GM23338 (cell line): Measurements from ENCODE around the gene DUSP1. TPM values are rescaled to one million over a fixed set of nuclear protein-coding genes. Genes with fewer than 3 reads are reported as not detected.

Experiments used
- ATAC-seq: fragments of 200-7000 bp; cut with Tn5 transposase; 3 replicates; pipeline ENCODE4 v1.9.1; 2020
- DNase-seq: peaks from one replicate; pipeline ENCODE4 v3.0.0-alpha.2; 2015; ENCODE audit warnings: low spot score
- H2AFZ ChIP-seq: fragments of 200-600 bp; sonication (generic); 2 replicates; pipeline ENCODE4 v1.8.0; 2016; ENCODE audit warnings: antibody characterized with exemption, mild to moderate bottlenecking, moderate library complexity
- H3F3A ChIP-seq: fragments of 200-600 bp; sonication (generic); replicated peaks from 2 replicates; pipeline ENCODE4 v1.8.0; 2017; ENCODE audit warnings: antibody characterized with exemption, mixed run types, low read depth
- H3K27ac ChIP-seq: fragments of 200-600 bp; sonication (generic); 2 replicates; pipeline ENCODE4 v1.6.1; 2016; ENCODE audit warnings: low read depth
- H3K27me3 ChIP-seq: fragments of 200-600 bp; sonication (generic); 2 replicates; pipeline ENCODE4 v1.8.0; 2016; ENCODE audit warnings: mild to moderate bottlenecking, mixed run types, moderate library complexity; ENCODE audit not compliant: insufficient read depth
- H3K36me3 ChIP-seq: fragments of 200-600 bp; sonication (generic); 2 replicates; pipeline ENCODE4 v1.8.0; 2016; ENCODE audit warnings: mild to moderate bottlenecking; ENCODE audit not compliant: insufficient read depth
- H3K4me1 ChIP-seq: fragments of 200-600 bp; sonication (generic); 2 replicates; pipeline ENCODE4 v1.8.0; 2016; ENCODE audit warnings: mild to moderate bottlenecking, moderate library complexity; ENCODE audit not compliant: insufficient read depth
- H3K4me2 ChIP-seq: fragments of 200-600 bp; sonication (generic); 2 replicates; pipeline ENCODE4 v1.7.1; 2017; ENCODE audit warnings: mixed run types
- H3K4me3 ChIP-seq: fragments of 200-600 bp; sonication (generic); 2 replicates; pipeline ENCODE4 v1.6.1; 2016; ENCODE audit warnings: mixed run types
- H3K79me2 ChIP-seq: fragments of 200-600 bp; sonication (generic); replicated peaks from 2 replicates; pipeline ENCODE4 v1.8.0; 2017; ENCODE audit warnings: mild to moderate bottlenecking; ENCODE audit not compliant: insufficient read depth
- H3K9me2 ChIP-seq: fragments of 200-600 bp; sonication (generic); 2 replicates; pipeline ENCODE4 v1.8.0; 2017; ENCODE audit not compliant: insufficient read depth
- H4K20me1 ChIP-seq: fragments of 200-600 bp; sonication (generic); replicated peaks from 2 replicates; pipeline ENCODE4 v1.8.0; 2017; ENCODE audit warnings: mild to moderate bottlenecking; ENCODE audit not compliant: insufficient read depth
- H3K27ac Mint-ChIP-seq: 2 replicates; pipeline ENCODE4 v1.8.0; 2020; ENCODE audit warnings: inconsistent platforms, mild to moderate bottlenecking, moderate library complexity, mixed read lengths
- H3K27me3 Mint-ChIP-seq: 3 replicates; pipeline ENCODE4 v1.8.0; 2022; ENCODE audit warnings: low read depth, mild to moderate bottlenecking, moderate library complexity, mixed read lengths, inconsistent platforms; ENCODE audit not compliant: insufficient read depth, poor library complexity
- H3K36me3 Mint-ChIP-seq: 3 replicates; pipeline ENCODE4 v1.8.0; 2021; ENCODE audit warnings: low read depth, mild to moderate bottlenecking, inconsistent platforms, moderate library complexity, mixed read lengths
- H3K4me1 Mint-ChIP-seq: 3 replicates; pipeline ENCODE4 v1.8.0; 2020; ENCODE audit warnings: mild to moderate bottlenecking, inconsistent platforms, mixed read lengths
- H3K4me3 Mint-ChIP-seq: 3 replicates; pipeline ENCODE4 v1.8.0; 2021; ENCODE audit warnings: moderate library complexity, mild to moderate bottlenecking, inconsistent platforms, mixed read lengths
- H3K9me3 Mint-ChIP-seq: 3 replicates; pipeline ENCODE4 v1.8.0; 2020; ENCODE audit warnings: moderate library complexity, mild to moderate bottlenecking, inconsistent platforms, mixed read lengths
- CREB1 ChIP-seq: fragments of 250-450 bp; sonication (Bioruptor Pico); IDR thresholded peaks from 2 replicates; pipeline ENCODE4 v1.5.0; 2020; ENCODE audit warnings: low read depth, mild to moderate bottlenecking, moderate library complexity
- EZH2 ChIP-seq: fragments of 200-600 bp; sonication (generic); IDR thresholded peaks from one replicate; pipeline ENCODE4 v1.8.0; 2017; ENCODE audit warnings: antibody characterized with exemption, mild to moderate bottlenecking, low read depth; ENCODE audit not compliant: unreplicated experiment
- EZH2phosphoT487 ChIP-seq: fragments of 200-600 bp; sonication (generic); IDR thresholded peaks from one replicate; pipeline ENCODE4 v1.8.1; 2018; ENCODE audit warnings: antibody characterized with exemption; ENCODE audit not compliant: unreplicated experiment
- JUNB ChIP-seq: IDR thresholded peaks from one replicate; pipeline ENCODE4 v1.6.1; 2016; ENCODE audit warnings: antibody characterized with exemption; ENCODE audit not compliant: unreplicated experiment
- NANOG ChIP-seq: IDR thresholded peaks from 2 replicates; pipeline ENCODE4 v1.6.1; 2016; ENCODE audit warnings: antibody characterized with exemption, borderline replicate concordance
- POLR2AphosphoS5 ChIP-seq: IDR thresholded peaks from 2 replicates; pipeline ENCODE4 v1.6.1; 2016; ENCODE audit warnings: antibody characterized with exemption, low read depth
- STAT1 ChIP-seq: IDR thresholded peaks from one replicate; pipeline ENCODE4 v1.6.1; 2016; ENCODE audit warnings: antibody characterized with exemption; ENCODE audit not compliant: unreplicated experiment
- ZNF114 ChIP-seq: fragments of 250-450 bp; sonication (Bioruptor Pico); IDR thresholded peaks from 2 replicates; pipeline ENCODE4 v1.5.0; 2020; ENCODE audit warnings: mild to moderate bottlenecking, moderate library complexity
- ZNF331 ChIP-seq: fragments of 250-450 bp; sonication (Bioruptor Pico); IDR thresholded peaks from 2 replicates; pipeline ENCODE4 v1.5.0; 2020; ENCODE audit warnings: low read depth, mild to moderate bottlenecking, moderate library complexity
- polyA plus RNA-seq: library from polyadenylated mRNA; unstranded; fragments of >200 nt; fragmentation: Nextera tagmentation; extraction: Ambion mirVana; gene quantifications from 2 replicates; pipeline ENCODE4 v1.2.1, GENCODE V29; 2016
- total RNA-seq: library from RNA; depleted of rRNA; stranded (reverse); fragments of >200 nt; shearing (Covaris generic); gene quantifications from 2 replicates; pipeline ENCODE4 v1.2.3, GENCODE V29; 2014
- TF ChIP-seq, protein P1 (sequence below), 2 experiments: fragments of 200-600 bp in 1 of 2; sonication (generic) in 1 of 2; conservative IDR thresholded peaks; 2 replicates each; pipeline versions ENCODE4 v1.5.1 to v1.6.1; 2016 to 2017; ENCODE audit warnings: antibody characterized with exemption in 2 of 2, low read depth in 2 of 2, mild to moderate bottlenecking in 2 of 2, moderate library complexity in 1 of 2
- TF ChIP-seq, protein P2 (sequence below): fragments of 250-450 bp; sonication (Bioruptor Pico); IDR thresholded peaks from 2 replicates; pipeline ENCODE4 v1.5.0; 2020; ENCODE audit warnings: mild to moderate bottlenecking, moderate library complexity
- TF ChIP-seq, protein P3 (sequence below): IDR thresholded peaks from one replicate; pipeline ENCODE4 v1.6.1; 2018; ENCODE audit warnings: antibody characterized with exemption; ENCODE audit not compliant: unreplicated experiment
- TF ChIP-seq, protein P4 (sequence below): IDR thresholded peaks from 2 replicates; pipeline ENCODE4 v1.6.1; 2016; ENCODE audit warnings: antibody characterized with exemption

Gene DUSP1
- total and polyA plus RNA-seq, 2 experiments from 2014 or later, result 9.7 to 17.2 TPM

DNA sequence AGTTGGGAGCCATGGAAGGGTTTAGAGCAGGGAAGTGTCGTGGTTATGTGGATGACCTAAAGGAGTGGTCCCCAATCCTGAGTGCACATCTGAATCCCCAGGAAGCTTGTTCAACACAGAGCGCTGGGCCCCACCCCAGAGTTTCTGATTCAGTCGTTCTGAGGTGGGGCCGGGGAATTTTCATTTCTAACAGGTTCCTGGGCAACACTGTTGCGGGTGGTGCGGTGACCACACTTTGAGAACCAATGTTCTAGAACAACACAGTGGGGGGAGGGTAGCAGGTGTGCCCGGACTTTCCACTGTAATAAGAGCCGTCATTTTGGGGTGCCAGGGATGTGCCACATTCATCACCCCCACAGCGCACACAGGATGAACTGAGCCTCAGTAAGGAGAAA is 39.3 kb downstream of the DUSP1 start (continued):
- TF ChIP-seq CREB1 (CRISPR knock-in tag), result no peak

DNA sequence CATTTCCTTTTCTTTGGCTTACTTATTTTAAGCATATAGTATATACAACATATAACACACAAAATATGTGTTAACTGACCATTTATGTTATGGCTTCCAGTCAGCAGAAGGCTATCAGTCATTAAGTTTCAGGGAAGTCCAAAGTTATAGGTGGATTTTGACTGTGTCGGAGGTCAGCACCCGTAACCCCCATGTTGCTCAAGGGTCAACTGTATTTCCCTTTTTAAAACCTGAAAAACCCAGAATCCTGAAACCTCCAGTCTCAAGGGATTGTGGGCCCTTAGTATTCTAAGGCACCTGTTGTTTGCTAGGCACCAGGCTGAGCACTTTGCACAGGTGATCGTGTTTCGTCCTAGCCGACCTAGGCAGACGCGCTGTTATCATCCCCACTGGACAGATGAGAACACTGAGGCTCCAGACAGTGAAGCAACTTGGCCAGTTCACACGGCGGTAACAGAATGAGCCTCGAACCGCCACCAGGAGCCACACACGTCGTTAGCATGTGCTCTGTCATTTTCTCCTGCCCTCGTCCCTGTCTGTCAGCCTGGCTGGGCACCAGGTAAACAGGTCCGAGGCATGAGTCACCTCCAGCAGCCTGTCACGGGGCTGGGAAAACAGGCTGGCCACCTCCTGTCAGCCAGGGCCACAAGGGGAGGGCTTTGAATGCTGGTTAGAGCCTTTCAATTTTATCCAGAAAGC is 39.9 kb downstream of the DUSP1 start:
- Mint-ChIP-seq H3K4me1 (no peaks in the 10 kb centered on the region), H3K9me3 (no peaks in the 10 kb centered on the region), H3K27me3 (peaks cover 7% of the 10 kb centered on the region), H3K4me3 (no peak overlapping the region), H3K27ac (no peak overlapping the region), H3K36me3 (no peaks in the 10 kb centered on the region)
- Histone ChIP-seq H3F3A (no peaks in the 10 kb centered on the region), H3K27me3 (no peaks in the 10 kb centered on the region), H3K4me2 (no peak overlapping the region), H3K36me3 (no peaks in the 10 kb centered on the region), H3K4me1 (no peaks in the 10 kb centered on the region), H3K9me2 (no peaks in the 10 kb centered on the region), H3K4me3 (no peak overlapping the region), H4K20me1 (no peaks in the 10 kb centered on the region), H2AFZ (no peak overlapping the region), H3K79me2 (no peaks in the 10 kb centered on the region), H3K27ac (no peak overlapping the region)
- TF ChIP-seq POLR2AphosphoS5, result no peak
- TF ChIP-seq ZNF114, result no peak
- TF ChIP-seq, protein P1, sequence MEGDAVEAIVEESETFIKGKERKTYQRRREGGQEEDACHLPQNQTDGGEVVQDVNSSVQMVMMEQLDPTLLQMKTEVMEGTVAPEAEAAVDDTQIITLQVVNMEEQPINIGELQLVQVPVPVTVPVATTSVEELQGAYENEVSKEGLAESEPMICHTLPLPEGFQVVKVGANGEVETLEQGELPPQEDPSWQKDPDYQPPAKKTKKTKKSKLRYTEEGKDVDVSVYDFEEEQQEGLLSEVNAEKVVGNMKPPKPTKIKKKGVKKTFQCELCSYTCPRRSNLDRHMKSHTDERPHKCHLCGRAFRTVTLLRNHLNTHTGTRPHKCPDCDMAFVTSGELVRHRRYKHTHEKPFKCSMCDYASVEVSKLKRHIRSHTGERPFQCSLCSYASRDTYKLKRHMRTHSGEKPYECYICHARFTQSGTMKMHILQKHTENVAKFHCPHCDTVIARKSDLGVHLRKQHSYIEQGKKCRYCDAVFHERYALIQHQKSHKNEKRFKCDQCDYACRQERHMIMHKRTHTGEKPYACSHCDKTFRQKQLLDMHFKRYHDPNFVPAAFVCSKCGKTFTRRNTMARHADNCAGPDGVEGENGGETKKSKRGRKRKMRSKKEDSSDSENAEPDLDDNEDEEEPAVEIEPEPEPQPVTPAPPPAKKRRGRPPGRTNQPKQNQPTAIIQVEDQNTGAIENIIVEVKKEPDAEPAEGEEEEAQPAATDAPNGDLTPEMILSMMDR (conservative IDR thresholded peaks at IDR 0.05; ENCODE audit: low read depth in 2 of 2), result no peak
- TF ChIP-seq JUNB, result no peak
- TF ChIP-seq, protein P2, sequence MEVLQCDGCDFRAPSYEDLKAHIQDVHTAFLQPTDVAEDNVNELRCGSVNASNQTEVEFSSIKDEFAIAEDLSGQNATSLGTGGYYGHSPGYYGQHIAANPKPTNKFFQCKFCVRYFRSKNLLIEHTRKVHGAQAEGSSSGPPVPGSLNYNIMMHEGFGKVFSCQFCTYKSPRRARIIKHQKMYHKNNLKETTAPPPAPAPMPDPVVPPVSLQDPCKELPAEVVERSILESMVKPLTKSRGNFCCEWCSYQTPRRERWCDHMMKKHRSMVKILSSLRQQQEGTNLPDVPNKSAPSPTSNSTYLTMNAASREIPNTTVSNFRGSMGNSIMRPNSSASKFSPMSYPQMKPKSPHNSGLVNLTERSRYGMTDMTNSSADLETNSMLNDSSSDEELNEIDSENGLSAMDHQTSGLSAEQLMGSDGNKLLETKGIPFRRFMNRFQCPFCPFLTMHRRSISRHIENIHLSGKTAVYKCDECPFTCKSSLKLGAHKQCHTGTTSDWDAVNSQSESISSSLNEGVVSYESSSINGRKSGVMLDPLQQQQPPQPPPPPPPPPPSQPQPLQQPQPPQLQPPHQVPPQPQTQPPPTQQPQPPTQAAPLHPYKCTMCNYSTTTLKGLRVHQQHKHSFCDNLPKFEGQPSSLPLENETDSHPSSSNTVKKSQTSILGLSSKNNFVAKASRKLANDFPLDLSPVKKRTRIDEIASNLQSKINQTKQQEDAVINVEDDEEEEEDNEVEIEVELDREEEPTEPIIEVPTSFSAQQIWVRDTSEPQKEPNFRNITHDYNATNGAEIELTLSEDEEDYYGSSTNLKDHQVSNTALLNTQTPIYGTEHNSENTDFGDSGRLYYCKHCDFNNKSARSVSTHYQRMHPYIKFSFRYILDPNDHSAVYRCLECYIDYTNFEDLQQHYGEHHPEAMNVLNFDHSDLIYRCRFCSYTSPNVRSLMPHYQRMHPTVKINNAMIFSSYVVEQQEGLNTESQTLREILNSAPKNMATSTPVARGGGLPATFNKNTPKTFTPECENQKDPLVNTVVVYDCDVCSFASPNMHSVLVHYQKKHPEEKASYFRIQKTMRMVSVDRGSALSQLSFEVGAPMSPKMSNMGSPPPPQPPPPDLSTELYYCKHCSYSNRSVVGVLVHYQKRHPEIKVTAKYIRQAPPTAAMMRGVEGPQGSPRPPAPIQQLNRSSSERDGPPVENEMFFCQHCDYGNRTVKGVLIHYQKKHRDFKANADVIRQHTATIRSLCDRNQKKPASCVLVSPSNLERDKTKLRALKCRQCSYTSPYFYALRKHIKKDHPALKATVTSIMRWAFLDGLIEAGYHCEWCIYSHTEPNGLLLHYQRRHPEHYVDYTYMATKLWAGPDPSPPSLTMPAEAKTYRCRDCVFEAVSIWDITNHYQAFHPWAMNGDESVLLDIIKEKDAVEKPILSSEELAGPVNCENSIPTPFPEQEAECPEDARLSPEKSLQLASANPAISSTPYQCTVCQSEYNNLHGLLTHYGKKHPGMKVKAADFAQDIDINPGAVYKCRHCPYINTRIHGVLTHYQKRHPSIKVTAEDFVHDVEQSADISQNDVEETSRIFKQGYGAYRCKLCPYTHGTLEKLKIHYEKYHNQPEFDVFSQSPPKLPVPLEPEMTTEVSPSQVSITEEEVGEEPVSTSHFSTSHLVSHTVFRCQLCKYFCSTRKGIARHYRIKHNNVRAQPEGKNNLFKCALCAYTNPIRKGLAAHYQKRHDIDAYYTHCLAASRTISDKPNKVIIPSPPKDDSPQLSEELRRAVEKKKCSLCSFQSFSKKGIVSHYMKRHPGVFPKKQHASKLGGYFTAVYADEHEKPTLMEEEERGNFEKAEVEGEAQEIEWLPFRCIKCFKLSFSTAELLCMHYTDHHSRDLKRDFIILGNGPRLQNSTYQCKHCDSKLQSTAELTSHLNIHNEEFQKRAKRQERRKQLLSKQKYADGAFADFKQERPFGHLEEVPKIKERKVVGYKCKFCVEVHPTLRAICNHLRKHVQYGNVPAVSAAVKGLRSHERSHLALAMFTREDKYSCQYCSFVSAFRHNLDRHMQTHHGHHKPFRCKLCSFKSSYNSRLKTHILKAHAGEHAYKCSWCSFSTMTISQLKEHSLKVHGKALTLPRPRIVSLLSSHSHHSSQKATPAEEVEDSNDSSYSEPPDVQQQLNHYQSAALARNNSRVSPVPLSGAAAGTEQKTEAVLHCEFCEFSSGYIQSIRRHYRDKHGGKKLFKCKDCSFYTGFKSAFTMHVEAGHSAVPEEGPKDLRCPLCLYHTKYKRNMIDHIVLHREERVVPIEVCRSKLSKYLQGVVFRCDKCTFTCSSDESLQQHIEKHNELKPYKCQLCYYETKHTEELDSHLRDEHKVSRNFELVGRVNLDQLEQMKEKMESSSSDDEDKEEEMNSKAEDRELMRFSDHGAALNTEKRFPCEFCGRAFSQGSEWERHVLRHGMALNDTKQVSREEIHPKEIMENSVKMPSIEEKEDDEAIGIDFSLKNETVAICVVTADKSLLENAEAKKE (CRISPR knock-in tag), result no peak
- no peak for TF ChIP-seq ZNF331 (CRISPR knock-in tag)
- TF ChIP-seq, protein P3, sequence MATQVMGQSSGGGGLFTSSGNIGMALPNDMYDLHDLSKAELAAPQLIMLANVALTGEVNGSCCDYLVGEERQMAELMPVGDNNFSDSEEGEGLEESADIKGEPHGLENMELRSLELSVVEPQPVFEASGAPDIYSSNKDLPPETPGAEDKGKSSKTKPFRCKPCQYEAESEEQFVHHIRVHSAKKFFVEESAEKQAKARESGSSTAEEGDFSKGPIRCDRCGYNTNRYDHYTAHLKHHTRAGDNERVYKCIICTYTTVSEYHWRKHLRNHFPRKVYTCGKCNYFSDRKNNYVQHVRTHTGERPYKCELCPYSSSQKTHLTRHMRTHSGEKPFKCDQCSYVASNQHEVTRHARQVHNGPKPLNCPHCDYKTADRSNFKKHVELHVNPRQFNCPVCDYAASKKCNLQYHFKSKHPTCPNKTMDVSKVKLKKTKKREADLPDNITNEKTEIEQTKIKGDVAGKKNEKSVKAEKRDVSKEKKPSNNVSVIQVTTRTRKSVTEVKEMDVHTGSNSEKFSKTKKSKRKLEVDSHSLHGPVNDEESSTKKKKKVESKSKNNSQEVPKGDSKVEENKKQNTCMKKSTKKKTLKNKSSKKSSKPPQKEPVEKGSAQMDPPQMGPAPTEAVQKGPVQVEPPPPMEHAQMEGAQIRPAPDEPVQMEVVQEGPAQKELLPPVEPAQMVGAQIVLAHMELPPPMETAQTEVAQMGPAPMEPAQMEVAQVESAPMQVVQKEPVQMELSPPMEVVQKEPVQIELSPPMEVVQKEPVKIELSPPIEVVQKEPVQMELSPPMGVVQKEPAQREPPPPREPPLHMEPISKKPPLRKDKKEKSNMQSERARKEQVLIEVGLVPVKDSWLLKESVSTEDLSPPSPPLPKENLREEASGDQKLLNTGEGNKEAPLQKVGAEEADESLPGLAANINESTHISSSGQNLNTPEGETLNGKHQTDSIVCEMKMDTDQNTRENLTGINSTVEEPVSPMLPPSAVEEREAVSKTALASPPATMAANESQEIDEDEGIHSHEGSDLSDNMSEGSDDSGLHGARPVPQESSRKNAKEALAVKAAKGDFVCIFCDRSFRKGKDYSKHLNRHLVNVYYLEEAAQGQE, result no peak
- no peak for TF ChIP-seq NANOG
- TF ChIP-seq STAT1, result no peak
- TF ChIP-seq EZH2phosphoT487, result no peak
- TF ChIP-seq CREB1 (CRISPR knock-in tag), result no peak
- TF ChIP-seq, protein P4, sequence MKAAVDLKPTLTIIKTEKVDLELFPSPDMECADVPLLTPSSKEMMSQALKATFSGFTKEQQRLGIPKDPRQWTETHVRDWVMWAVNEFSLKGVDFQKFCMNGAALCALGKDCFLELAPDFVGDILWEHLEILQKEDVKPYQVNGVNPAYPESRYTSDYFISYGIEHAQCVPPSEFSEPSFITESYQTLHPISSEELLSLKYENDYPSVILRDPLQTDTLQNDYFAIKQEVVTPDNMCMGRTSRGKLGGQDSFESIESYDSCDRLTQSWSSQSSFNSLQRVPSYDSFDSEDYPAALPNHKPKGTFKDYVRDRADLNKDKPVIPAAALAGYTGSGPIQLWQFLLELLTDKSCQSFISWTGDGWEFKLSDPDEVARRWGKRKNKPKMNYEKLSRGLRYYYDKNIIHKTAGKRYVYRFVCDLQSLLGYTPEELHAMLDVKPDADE, result no peak
- no peak for TF ChIP-seq EZH2
- DNase-seq, result no peak
- no peak for ATAC-seq
